GM12878 (cell line): ENCODE data around the gene CHST2. TPM values are rescaled to one million over a fixed set of nuclear protein-coding genes. Genes with fewer than 3 reads are reported as not detected.
A peak's percentile ranks its signal among the peaks of the same experiment; 100 is the strongest.

Experiments
- ATF3 ChIP-seq: IDR thresholded peaks from 2 replicates; pipeline ENCODE4 v1.6.1; 2011; ENCODE audit warnings: low read depth, mild to moderate bottlenecking, low read length, moderate library complexity, borderline replicate concordance; ENCODE audit errors: extremely low read depth
- BCL11A ChIP-seq: IDR thresholded peaks from 2 replicates; pipeline ENCODE4 v1.6.1; 2011; ENCODE audit warnings: low read depth, low read length
- BHLHE40 ChIP-seq, 2 experiments: fragments of 450-650 bp in 1 of 2; IDR thresholded peaks; 2 replicates each; pipeline ENCODE4 v1.6.1; 2011 to 2017; ENCODE audit warnings: low read depth in 2 of 2, borderline replicate concordance in 1 of 2, improper control_type of control experiment in 1 of 2, low read length in 1 of 2, mild to moderate bottlenecking in 1 of 2
- CBFB ChIP-seq: IDR thresholded peaks from 2 replicates; pipeline ENCODE4 v1.6.1; 2016; ENCODE audit warnings: antibody characterized with exemption, low read depth
- CBX5 ChIP-seq: sonication (generic); IDR thresholded peaks from 2 replicates; pipeline ENCODE4 v1.6.1; 2016; ENCODE audit warnings: low read depth, moderate library complexity, mild to moderate bottlenecking, inconsistent platforms
- HDAC6 ChIP-seq: fragments of 200-600 bp; sonication (generic); IDR thresholded peaks from one replicate; pipeline ENCODE4 v1.8.0; 2017; ENCODE audit warnings: antibody characterized with exemption; ENCODE audit not compliant: unreplicated experiment
- MEF2B ChIP-seq: fragments of 450-650 bp; IDR thresholded peaks from 2 replicates; pipeline ENCODE4 v1.6.1; 2018; ENCODE audit warnings: mild to moderate bottlenecking, moderate library complexity; ENCODE audit not compliant: partially characterized antibody, poor library complexity, severe bottlenecking
- MLLT1 ChIP-seq: fragments of 450-650 bp; IDR thresholded peaks from 2 replicates; pipeline ENCODE4 v1.6.1; 2016; ENCODE audit warnings: mild to moderate bottlenecking
- MTA2 ChIP-seq: fragments of 450-650 bp; IDR thresholded peaks from 2 replicates; pipeline ENCODE4 v1.6.1; 2016; ENCODE audit warnings: low read depth, mild to moderate bottlenecking, moderate library complexity
- PRDM15 ChIP-seq: fragments of 450-650 bp; formaldehyde crosslinking; IDR thresholded peaks from 2 replicates; pipeline ENCODE4 v1.4.0; 2020; ENCODE audit warnings: mild to moderate bottlenecking, moderate library complexity
- SIX5 ChIP-seq: IDR thresholded peaks from 2 replicates; pipeline ENCODE4 v1.6.1; 2011; ENCODE audit warnings: mild to moderate bottlenecking, low read depth, low read length, moderate library complexity; ENCODE audit not compliant: severe bottlenecking
- SREBF1 ChIP-seq: IDR thresholded peaks from 2 replicates; pipeline ENCODE4 v1.6.1; 2012; ENCODE audit warnings: mild to moderate bottlenecking, low read length
- SUPT20H ChIP-seq: IDR thresholded peaks from 2 replicates; pipeline ENCODE4 v1.6.1; 2011; ENCODE audit warnings: low read depth, mild to moderate bottlenecking, low read length, moderate library complexity, borderline replicate concordance; ENCODE audit not compliant: control insufficient read depth
- TCF12 ChIP-seq: IDR thresholded peaks from 2 replicates; pipeline ENCODE4 v1.6.1; 2011; ENCODE audit warnings: low read depth, mild to moderate bottlenecking, low read length
- TCF3 ChIP-seq: IDR thresholded peaks from 2 replicates; pipeline ENCODE4 v1.6.1; 2012; ENCODE audit warnings: low read depth, mild to moderate bottlenecking, low read length, borderline replicate concordance; ENCODE audit not compliant: insufficient read depth
- USF1 ChIP-seq: IDR thresholded peaks from 2 replicates; pipeline ENCODE4 v1.6.1; 2011; ENCODE audit warnings: borderline replicate concordance, low read depth, mild to moderate bottlenecking, moderate library complexity, mixed read lengths, low read length; ENCODE audit not compliant: insufficient read depth; ENCODE audit errors: extremely low read length
- USF2 ChIP-seq: IDR thresholded peaks from 2 replicates; pipeline ENCODE4 v1.6.1; 2011; ENCODE audit warnings: low read depth, low read length, improper control_type of control experiment, borderline replicate concordance
- ZBTB33 ChIP-seq: fragments of 450-650 bp; IDR thresholded peaks from 2 replicates; pipeline ENCODE4 v1.6.1; 2017; ENCODE audit warnings: mild to moderate bottlenecking
- polyA plus RNA-seq, 11 experiments: library from polyadenylated mRNA; depleted of rRNA in 4 of 11; unstranded in 6 of 11; stranded (reverse) in 5 of 11; fragments of >200 nt; fragmentation: Nextera tagmentation in 4 of 11; fragmentation: Illumina TruSeq in 1 of 11; extraction: Ambion mirVana in 4 of 11; extraction: Trizol in 1 of 11; gene quantifications; 1 replicate in 1 of 11; 2 replicates in 10 of 11; pipeline versions ENCODE4 v1.2.1 to v1.2.3, GENCODE V29; 2011 to 2016; ENCODE audit warnings: inconsistent platforms in 2 of 11, missing spikeins in 2 of 11, low read depth in 1 of 11
- total RNA-seq, 4 experiments: library from RNA; depleted of rRNA in 3 of 4; stranded (reverse); fragments of >200 nt in 3 of 4; fragmentation: Illumina TruSeq in 1 of 4; extraction: Trizol in 1 of 4; gene quantifications; 2 replicates each; pipeline versions ENCODE4 v1.2.1 to v1.2.3, GENCODE V29; 2013 to 2021

Gene CHST2
- total and polyA plus RNA-seq, 10 of the 15 experiments (the other 5 are each of a cell fraction or from before 2014, with no cell fraction given), result 1.6 to 37.2 (median 8.8) TPM

GRCh38 chr3:143158014-143158988 lies 38.7 kb downstream of the CHST2 start (continued):
- TF ChIP-seq TCF3 (peak; percentile 36; the same call in 1 of the 2 replicates), BCL11A (peak; percentile 69), CBX5 (no peak), MLLT1 (no peak), SUPT20H (no peak), BHLHE40 (IDR thresholded peaks at IDR 0.05; ENCODE audit: borderline replicate concordance in 1 of 2, low read depth in 2 of 2, low read length in 1 of 2) (peak; percentile 30 to 48; a peak in 2 of 4 replicates), HDAC6 (no peak), PRDM15 (no peak), SIX5 (no peak), ATF3 (no peak), USF1 (peak; percentile 52), ZBTB33 (no peak), CBFB (no peak), MTA2 (no peak; the same call in 1 of the 2 replicates), USF2 (peak; percentile 21; the same call in 1 of the 2 replicates), SREBF1 (no peak; the same call in 1 of the 2 replicates), TCF12 (peak; percentile 56; the same call in 1 of the 2 replicates), MEF2B (peak; percentile 55)
